ENCODE data around the gene BRIP1.
"Not testable (repeated sequence)": the region's sequence is repeated elsewhere in the genome, so short reads cannot be mapped to it uniquely, and the experiment has no call there.

Gene BRIP1

GRCh38 chr17:61805399-61805798, 57.9 kb downstream of the BRIP1 start:
- no peak for DNase-seq (ENCODE audit: extremely low read depth in 1 of 2, low read depth in 1 of 2)

DNA sequence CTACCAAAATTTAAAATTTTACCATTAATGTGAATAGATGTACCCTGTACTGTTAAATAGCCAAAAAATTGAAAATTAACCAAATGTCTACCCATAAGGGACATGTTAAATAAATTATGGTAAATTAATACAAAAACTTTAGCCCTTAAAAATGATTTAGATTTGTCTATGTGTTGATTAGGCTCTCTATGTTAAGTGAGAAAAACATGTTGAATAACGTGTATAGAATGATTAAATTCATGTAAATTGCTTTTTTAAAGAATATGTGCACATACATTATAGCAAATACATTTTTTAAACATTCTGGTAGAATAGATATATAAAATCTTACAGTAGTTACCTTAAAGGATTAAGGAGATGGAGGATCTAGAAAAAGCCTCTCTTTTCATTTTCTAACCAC, 59.5 kb downstream of the BRIP1 start:
- DNase-seq (ENCODE audit: extremely low read depth in 1 of 2, low read depth in 1 of 2), result no peak

- no peak for DNase-seq (ENCODE audit: extremely low read depth in 1 of 2, low read depth in 1 of 2)
Observed at GRCh38 chr17:61803216-61803615, 60.1 kb downstream of the BRIP1 start.

- no peak for DNase-seq (ENCODE audit: extremely low read depth in 1 of 2, low read depth in 1 of 2)
Observed at GRCh38 chr17:61799812-61800484, 63.4 kb downstream of the BRIP1 start.

DNA sequence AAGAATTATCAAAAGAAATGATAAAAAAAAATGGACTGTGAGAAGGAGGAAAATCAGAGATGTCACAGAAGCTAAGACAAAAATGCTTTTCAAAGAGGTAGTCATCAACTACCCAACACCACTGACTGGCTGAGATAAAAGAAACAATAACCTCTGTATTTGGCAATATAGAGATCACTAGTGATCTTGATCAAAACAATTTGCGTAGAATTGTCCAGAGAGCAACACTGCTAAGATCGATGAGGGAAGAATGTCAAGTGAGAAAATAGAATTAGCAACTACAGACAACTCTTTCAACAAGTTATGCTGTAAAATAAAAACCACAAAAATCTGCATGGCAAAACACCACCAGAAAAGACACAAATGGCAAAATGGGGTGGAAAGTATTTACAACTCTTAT, 66.0 kb downstream of the BRIP1 start:
- DNase-seq (ENCODE audit: extremely low read depth in 1 of 2, low read depth in 1 of 2), result no peak

DNA sequence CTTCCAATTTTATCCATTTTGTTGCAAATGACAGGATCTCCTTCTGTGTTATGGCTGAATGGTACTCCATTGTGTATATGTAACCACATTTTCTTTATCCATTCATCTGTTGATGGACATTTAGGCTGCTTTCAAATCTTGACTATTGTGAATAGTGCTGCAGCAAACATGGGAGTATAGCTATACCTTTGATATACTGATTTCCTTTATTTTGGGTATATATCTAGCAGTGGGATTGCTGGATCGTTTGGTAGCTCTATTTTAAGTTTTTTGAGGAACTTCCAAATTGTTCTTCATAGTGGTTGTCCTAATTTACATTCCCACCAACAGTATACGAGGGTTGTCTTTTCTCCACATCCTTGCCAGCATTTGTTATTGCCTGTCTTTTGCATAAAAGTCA, 67.8 kb downstream of the BRIP1 start:
- DNase-seq (ENCODE audit: extremely low read depth in 1 of 2, low read depth in 1 of 2), result no peak

GRCh38 chr17:61794792-61795191, 68.5 kb downstream of the BRIP1 start:
- no peak for DNase-seq (ENCODE audit: extremely low read depth in 1 of 2, low read depth in 1 of 2)

DNA sequence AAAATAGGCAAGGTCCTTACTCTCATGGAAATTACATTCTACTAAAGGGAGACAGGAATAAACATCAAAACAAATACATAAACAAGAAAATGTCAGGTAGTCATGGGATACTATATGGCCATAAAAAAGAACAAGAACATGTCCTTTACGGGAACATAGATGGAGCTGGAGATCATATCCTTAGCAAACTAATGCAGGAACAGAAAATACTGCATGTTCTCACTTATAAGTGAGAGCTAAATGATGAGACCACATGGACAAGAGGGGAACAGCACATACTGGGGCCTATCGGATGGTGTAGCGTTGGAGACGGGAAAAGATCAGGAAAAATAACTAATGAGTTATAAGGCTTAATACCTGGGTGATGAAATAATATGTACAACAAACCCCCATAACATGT, 69.1 kb downstream of the BRIP1 start:
- DNase-seq (ENCODE audit: extremely low read depth in 1 of 2, low read depth in 1 of 2), result no peak

DNA sequence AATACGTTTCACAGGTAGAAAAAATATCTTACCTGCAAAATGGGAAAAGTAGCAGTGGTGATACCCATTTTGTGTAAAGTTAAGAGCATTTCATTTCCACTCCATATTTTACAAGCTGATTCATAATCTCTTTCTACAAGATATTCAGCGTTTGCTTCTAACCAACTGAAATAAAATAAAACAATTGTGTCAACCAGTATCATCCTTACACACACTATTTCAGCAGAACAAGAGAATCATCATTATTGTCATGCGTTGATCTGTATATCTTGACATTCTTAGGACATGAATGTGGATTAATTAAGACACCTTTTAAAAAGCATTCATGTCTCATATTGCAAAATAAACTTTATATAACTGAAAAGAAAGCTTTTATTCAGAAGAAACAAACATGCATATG, 69.8 kb downstream of the BRIP1 start:
- no peak for DNase-seq (ENCODE audit: extremely low read depth in 1 of 2, low read depth in 1 of 2)

GRCh38 chr17:61789872-61790271, 73.5 kb downstream of the BRIP1 start:
- DNase-seq (ENCODE audit: extremely low read depth in 1 of 2, low read depth in 1 of 2), result no peak

DNA sequence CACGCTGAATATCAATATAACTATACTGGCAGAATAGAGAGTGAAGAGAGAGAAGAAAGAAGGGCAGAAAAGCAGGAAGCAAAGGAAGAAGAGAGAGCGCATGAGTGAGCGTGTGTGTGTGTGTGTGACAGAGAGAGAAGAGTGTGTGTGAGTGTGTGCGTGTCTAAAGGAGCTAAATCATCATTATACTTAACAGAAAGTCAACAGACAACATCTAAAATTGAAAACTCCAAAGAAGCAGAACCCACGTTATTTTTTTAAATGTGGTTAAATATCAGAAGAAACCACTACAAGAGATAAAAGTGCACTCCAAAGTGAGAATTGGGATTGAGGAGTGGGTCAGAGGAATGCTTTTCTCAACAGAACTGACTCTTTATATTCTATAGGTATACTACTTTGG, 77.2 kb downstream of the BRIP1 start:
- no peak for DNase-seq (ENCODE audit: extremely low read depth in 1 of 2, low read depth in 1 of 2)

DNA sequence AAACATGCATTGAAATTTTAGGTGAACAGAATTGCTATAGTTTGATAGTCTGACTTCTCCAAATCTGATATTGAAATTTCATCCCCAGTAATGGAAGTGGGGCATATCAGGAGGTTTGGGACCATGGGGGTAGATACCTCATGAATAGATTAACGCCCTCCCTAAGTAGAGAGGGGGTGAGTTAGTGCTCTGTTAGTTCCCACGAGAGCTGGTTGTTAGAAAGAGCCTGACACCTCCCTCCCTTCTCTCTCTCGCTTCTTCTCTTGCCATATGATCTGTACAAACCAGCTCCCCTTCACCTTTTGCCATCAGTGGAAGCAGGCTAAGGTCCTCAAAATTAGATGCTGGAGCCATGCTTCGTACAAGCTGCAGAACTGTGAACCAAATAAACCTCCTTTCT, 78.8 kb downstream of the BRIP1 start:
- DNase-seq (ENCODE audit: extremely low read depth in 1 of 2, low read depth in 1 of 2), result no peak

DNA sequence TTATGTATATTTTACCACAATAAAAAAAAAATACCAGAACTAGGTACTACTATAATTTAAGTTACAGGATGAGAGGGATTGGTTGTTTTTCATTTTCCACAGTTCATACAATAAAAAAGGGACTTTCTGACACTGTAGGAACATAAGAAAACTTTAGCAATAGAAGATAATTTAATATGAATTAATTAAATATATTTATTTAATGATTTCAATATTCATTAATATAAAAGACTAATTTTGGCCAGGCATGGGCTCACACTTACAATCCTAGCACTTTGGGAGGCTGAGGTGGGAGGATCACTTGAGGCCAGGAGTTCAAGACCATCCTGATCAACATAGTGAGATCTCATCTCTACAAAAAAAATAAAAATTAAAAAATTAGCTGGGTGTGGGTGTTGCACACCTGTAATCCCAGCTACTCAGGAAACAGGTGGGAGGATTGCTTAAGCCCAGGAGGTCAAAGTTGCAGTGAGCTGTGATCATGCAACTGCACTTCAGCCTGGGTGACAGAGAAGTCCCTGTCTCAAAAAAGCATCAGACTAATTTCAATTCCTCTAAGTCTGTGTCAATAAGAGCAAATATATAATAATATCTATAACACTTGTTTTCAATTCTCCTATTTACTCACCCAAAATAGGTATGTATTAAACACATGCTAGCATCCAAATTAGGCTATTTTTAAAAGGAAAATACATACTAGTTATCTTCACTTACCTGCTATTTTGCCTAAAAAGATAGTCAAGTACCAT, 79.6 kb downstream of the BRIP1 start:
- DNase-seq (ENCODE audit: extremely low read depth in 1 of 2, low read depth in 1 of 2), result no peak

GRCh38 chr17:61783120-61783519, 80.2 kb downstream of the BRIP1 start:
- DNase-seq (ENCODE audit: extremely low read depth in 1 of 2, low read depth in 1 of 2), result no peak

GRCh38 chr17:61782683-61783082, 80.6 kb downstream of the BRIP1 start:
- DNase-seq (ENCODE audit: extremely low read depth in 1 of 2, low read depth in 1 of 2), result no peak

DNA sequence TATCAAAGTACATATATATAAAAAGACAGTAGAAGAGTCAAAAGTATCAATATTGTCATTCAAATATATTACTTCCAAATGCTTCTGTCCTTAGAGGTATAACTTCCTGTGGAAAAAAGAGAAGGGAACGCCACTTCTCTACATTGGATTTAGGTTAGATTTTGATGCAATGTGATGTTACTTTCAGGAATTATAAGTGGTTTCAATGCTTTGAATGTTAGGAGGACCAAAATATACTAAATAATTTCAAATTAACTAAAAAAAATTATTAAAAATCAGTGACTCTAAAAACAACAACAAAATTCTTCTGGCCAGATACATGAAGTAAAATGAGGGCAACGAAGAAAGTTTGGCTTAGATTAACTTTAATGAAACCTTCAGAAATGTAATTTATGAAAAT, 88.0 kb downstream of the BRIP1 start:
- DNase-seq (ENCODE audit: extremely low read depth in 1 of 2, low read depth in 1 of 2), result no peak

DNA sequence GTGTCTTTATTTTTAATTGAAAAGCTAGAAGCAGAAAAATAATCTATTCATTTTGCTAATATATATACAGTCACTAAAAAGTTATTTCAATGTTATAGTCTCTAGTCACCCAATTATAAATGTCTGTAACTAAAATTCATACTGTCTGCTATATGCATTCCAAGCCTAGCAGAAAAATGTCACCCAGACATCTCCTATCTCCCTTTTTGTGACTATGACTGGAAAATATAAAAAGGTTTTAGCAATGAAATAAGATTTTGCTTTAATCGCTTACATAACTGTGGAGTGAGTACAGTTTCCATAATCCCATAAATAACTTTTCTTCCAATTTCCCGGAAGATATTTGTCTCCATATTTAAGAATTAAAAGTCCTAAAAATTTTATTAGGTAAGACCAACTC, 88.6 kb downstream of the BRIP1 start:
- no peak for DNase-seq (ENCODE audit: extremely low read depth in 1 of 2, low read depth in 1 of 2)

DNA sequence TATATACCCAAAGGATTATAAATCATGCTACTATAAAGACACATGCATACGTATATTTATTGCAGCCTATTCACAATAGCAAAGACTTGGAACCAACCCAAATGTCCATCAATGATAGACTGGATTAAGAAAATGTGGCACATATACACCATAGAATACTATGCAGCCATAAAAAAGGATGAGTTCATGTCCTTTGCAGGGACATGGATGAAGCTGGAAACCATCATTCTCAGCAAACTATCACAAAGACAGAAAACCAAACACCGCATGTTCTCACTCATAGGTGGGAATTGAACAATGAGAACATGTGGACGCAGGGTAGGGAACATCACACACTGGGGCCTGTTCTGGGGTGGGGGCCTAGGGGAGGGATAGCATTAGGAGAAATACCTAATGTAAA, 89.2 kb downstream of the BRIP1 start:
- DNase-seq (ENCODE audit: extremely low read depth in 1 of 2, low read depth in 1 of 2), result not testable (repeated sequence)

DNA sequence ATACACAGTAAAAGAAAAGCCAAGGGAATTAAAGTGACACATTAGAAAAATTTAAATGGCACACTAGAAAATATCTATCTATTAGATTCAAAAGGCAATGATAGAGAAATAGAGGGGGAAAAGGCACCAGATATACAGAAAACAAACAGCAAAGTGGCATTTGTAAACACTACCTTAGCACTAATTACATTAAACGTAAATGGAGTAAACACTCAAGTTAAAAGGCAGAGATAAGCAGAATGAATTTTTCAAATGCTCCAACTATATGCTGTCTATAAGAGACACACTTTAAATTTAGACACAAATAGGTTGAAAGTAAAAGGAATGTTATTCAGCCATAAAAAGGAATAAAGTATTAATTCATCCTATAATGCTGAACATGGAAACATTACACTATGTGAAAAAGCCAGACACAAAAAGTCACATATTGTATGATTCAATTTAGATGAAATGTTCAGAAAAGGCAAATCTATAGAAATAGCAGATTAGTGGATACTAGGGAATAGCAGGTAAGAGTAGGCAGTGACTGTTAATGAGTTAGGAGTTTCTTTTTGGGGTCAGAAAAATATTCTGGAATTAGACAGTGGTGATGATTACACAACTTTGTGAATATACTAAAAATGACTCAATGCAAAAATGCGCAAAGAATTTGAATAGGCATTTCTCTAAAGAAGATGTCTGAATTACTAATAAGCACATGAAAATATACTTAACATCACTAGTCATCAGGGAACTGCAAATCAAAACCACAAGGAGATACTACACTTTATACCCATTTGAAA, 92.4 kb downstream of the BRIP1 start:
- no peak for DNase-seq (ENCODE audit: extremely low read depth in 1 of 2, low read depth in 1 of 2)

GRCh38 chr17:61770043-61770442, 93.3 kb downstream of the BRIP1 start:
- no peak for DNase-seq (ENCODE audit: extremely low read depth in 1 of 2, low read depth in 1 of 2)

DNA sequence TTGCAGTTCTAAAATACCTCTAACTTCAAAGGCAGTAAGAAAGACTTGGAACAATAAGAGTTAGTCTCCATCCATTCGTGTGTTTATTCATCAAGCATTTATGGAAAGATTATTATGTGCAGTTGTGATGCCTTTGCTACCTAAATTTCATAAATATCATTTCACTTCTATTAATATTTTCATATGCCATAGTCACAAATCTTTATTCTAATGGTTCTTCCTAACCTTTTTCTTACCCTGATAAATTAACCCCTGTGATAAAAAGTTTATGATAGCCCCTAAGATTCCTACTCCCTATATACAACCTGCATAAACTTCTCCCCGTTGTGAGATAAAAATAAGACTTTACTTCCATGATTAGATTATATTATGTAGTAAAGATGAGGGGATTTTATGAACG, 94.9 kb downstream of the BRIP1 start:
- no peak for DNase-seq (ENCODE audit: extremely low read depth in 1 of 2, low read depth in 1 of 2)

DNA sequence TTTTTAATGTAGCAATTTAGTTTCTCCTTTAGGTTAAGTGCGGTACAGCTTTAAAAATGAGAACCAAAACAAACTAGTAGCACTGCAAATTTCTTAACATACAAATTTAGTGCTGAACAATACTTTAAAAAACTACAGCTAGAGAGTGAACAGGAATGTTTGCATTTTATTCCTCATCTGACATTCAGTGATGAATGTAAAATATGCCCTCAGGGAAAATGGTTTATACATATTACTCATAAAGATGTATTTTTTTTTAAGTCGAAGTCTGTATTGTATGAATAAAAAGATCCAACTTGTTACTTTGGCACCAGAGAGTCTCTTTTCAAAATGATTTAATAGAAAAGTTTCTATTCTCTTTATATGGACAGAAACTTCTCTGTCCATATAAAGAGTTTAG, 96.8 kb downstream of the BRIP1 start:
- no peak for DNase-seq (ENCODE audit: extremely low read depth in 1 of 2, low read depth in 1 of 2)

Measured in activated CD8-positive, alpha-beta memory T cell treated with anti-CD3 and anti-CD28 coated beads for 1 hour (primary cell).